ENCODE measurements around the gene PCIF1. TPM values are rescaled to one million over a fixed set of nuclear protein-coding genes. Genes with fewer than 3 reads are reported as not detected.
A peak's percentile ranks its signal among the peaks of the same experiment; 100 is the strongest.

The PCIF1 gene
- total and polyA plus RNA-seq, 2 experiments from 2014 or later = 11.8 to 26.0 TPM

GRCh38 chr20:45910670-45911485 lies 23.6 kb upstream of the PCIF1 start:
- Histone ChIP-seq H3K4me3 (peak overlapping the region; percentile 49), H3K9me3 (ENCODE audit: low read depth) (no peaks in the 10 kb centered on the region), H3K4me2 (peak overlapping the region; percentile 94), H3K4me1 (ENCODE audit: insufficient read depth) (peaks cover 10% of the 10 kb centered on the region), H4K20me1 (ENCODE audit: insufficient read depth, poor library complexity, severe bottlenecking) (no peaks in the 10 kb centered on the region), H3K9me2 (replicated peaks; ENCODE audit: insufficient read depth) (no peaks in the 10 kb centered on the region), H3K79me2 (no peaks in the 10 kb centered on the region), H3K27ac (peak overlapping the region; percentile 73), H2AFZ (peak overlapping the region; percentile 50), H3K27me3 (no peaks in the 10 kb centered on the region), H3K36me3 (replicated peaks; ENCODE audit: insufficient read depth, low read depth) (no peaks in the 10 kb centered on the region)
- DNase-seq (ENCODE audit: low spot score) = peak; percentile 98
- no peak for TF ChIP-seq EZH2phosphoT487 (IDR thresholded peaks at IDR 0.05; ENCODE audit: low read depth, severe bottlenecking, unreplicated experiment)
- TF ChIP-seq, protein P1, sequence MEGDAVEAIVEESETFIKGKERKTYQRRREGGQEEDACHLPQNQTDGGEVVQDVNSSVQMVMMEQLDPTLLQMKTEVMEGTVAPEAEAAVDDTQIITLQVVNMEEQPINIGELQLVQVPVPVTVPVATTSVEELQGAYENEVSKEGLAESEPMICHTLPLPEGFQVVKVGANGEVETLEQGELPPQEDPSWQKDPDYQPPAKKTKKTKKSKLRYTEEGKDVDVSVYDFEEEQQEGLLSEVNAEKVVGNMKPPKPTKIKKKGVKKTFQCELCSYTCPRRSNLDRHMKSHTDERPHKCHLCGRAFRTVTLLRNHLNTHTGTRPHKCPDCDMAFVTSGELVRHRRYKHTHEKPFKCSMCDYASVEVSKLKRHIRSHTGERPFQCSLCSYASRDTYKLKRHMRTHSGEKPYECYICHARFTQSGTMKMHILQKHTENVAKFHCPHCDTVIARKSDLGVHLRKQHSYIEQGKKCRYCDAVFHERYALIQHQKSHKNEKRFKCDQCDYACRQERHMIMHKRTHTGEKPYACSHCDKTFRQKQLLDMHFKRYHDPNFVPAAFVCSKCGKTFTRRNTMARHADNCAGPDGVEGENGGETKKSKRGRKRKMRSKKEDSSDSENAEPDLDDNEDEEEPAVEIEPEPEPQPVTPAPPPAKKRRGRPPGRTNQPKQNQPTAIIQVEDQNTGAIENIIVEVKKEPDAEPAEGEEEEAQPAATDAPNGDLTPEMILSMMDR (IDR thresholded peaks at IDR 0.05; ENCODE audit: poor library complexity) = no peak
- TF ChIP-seq EZH2 (IDR thresholded peaks at IDR 0.05; ENCODE audit: borderline replicate concordance) = no peak
- WGBS (ENCODE audit: low lambda C conversion rate, missing lambda C conversion rate) = 7% methylated on average over 38 of the region's 43 CpGs

DNA sequence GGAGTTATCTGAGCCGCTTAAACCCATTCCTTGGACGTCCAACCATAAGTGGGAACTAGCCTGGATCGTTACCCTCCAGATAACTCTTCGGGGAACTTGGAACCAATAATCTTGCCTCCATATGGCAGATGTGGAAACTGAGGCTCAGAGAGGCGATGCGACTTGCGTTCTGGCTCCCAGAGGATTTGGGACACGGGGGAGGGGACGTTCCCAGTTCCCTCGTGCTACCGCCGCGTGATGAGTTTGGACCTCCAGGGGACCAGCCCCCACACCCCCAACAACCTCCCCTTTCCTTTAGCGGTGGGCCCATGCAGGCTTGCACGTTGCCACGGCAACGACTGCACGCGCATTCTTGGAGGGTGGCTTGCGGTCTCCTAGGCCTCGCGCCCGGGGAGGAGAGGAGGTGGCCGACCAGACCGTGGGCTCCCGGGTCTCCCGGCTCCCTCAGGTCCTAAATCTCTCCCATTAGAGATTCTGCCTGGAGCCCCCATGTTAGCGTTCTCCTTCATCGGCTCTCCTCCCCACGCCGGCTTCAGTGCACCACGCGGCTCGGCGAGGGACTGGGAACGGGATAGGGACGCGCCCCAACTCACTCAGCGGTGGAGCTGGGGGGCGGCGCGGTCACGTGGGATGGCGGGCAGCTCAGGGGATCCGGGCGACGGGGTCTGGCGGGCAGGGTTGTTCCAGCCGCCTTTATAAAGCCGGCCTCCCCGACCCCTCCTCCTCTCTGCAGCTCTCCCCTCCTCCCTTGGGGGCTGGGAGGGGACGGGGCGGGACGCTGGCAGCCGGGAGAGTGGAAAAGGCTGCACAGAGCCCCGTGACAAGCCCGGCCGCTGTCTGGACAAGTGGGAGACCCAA lies 22.8 kb upstream of the PCIF1 start, which contains the start of gene PLTP:
TSS of gene PLTP (minus strand) at position 670 of the 858 bp plus-strand sequence. CDS start 703 bp downstream, outside the sequence.
- no peaks in the 10 kb centered on the region for H3K27me3 ChIP-seq
- H3K79me2 ChIP-seq = no peaks in the 10 kb centered on the region
- H2AFZ ChIP-seq = peak within 1 kb of the TSS; percentile 50
- WGBS (ENCODE audit: low lambda C conversion rate, missing lambda C conversion rate) = 3% methylated on average over 35 of the region's 58 CpGs
- no peaks in the 10 kb centered on the region for H3K36me3 ChIP-seq (replicated peaks; ENCODE audit: insufficient read depth, low read depth)
- peak; percentile 77 for DNase-seq (ENCODE audit: low spot score)
- H3K4me1 ChIP-seq (ENCODE audit: insufficient read depth) = peaks cover 10% of the 10 kb centered on the region
- TF ChIP-seq, protein P1 (IDR thresholded peaks at IDR 0.05; ENCODE audit: poor library complexity) = no peak
- H3K9me3 ChIP-seq (ENCODE audit: low read depth) = no peaks in the 10 kb centered on the region
- peak within 1 kb of the TSS; percentile 73 for H3K27ac ChIP-seq
- H4K20me1 ChIP-seq (ENCODE audit: insufficient read depth, poor library complexity, severe bottlenecking) = no peaks in the 10 kb centered on the region
- H3K4me3 ChIP-seq = peak within 1 kb of the TSS; percentile 49
- no peaks in the 10 kb centered on the region for H3K9me2 ChIP-seq (replicated peaks; ENCODE audit: insufficient read depth)
- H3K4me2 ChIP-seq = peak within 1 kb of the TSS; percentile 94

DNA sequence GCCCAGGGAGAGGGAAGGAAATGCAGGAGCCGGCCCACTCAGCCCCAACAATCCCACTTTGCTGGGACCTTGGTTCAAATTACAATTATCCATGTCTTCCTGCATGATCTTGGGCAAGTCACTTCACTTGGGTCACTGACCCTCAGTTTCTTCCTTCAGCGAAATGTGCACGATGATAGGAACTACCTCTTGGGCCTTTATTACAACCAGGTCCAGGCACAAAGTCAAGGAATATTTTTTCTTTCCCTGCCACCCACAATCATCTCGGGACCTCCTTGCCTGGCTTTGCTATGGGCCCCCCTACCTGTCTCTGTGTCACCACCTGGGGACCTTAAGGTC lies 22.2 kb upstream of the PCIF1 start:
- Histone ChIP-seq H3K27me3 (no peaks in the 10 kb centered on the region), H3K79me2 (no peaks in the 10 kb centered on the region), H3K27ac (peak overlapping the region; percentile 73), H3K4me3 (peak overlapping the region; percentile 49), H2AFZ (peak overlapping the region; percentile 50), H4K20me1 (ENCODE audit: insufficient read depth, poor library complexity, severe bottlenecking) (no peaks in the 10 kb centered on the region), H3K4me1 (ENCODE audit: insufficient read depth) (peaks cover 10% of the 10 kb centered on the region), H3K4me2 (peak overlapping the region; percentile 94), H3K9me3 (ENCODE audit: low read depth) (no peaks in the 10 kb centered on the region), H3K36me3 (replicated peaks; ENCODE audit: insufficient read depth, low read depth) (no peaks in the 10 kb centered on the region), H3K9me2 (replicated peaks; ENCODE audit: insufficient read depth) (no peaks in the 10 kb centered on the region)
- TF ChIP-seq EZH2 (IDR thresholded peaks at IDR 0.05; ENCODE audit: borderline replicate concordance) (no peak), EZH2phosphoT487 (IDR thresholded peaks at IDR 0.05; ENCODE audit: low read depth, severe bottlenecking, unreplicated experiment) (no peak)
- TF ChIP-seq, protein P1 (IDR thresholded peaks at IDR 0.05; ENCODE audit: poor library complexity) = no peak
- WGBS (ENCODE audit: low lambda C conversion rate, missing lambda C conversion rate) = 33% methylated on average over 4 of the region's 4 CpGs
- DNase-seq (ENCODE audit: low spot score) = no peak
